H9 (cell line): ENCODE measurements around the gene MYBBP1A. TPM values are rescaled to one million over a fixed set of nuclear protein-coding genes. Genes with fewer than 3 reads are reported as not detected.

Experiments used
- DNase-seq: peaks from one replicate; pipeline ENCODE4 v3.0.0-alpha.2; 2017
- H2AFZ ChIP-seq: one replicate; pipeline ENCODE4 v1.6.1; 2013; ENCODE audit warnings: mild to moderate bottlenecking, low read length, control low read depth, moderate library complexity
- H2AK5ac ChIP-seq: 2 replicates; pipeline ENCODE4 v1.6.1; 2013; ENCODE audit warnings: low read length, control low read depth, mixed read lengths; ENCODE audit not compliant: insufficient read length
- H2BK120ac ChIP-seq: one replicate; pipeline ENCODE4 v1.6.1; 2013; ENCODE audit warnings: low read depth, mild to moderate bottlenecking, low read length, control low read depth, inconsistent platforms; ENCODE audit not compliant: poor library complexity, severe bottlenecking
- H2BK12ac ChIP-seq: 2 replicates; pipeline ENCODE4 v1.6.1; 2013; ENCODE audit warnings: low read length, control low read depth, mixed read lengths, low read depth; ENCODE audit not compliant: insufficient read length
- H2BK15ac ChIP-seq: 2 replicates; pipeline ENCODE4 v1.6.1; 2013; ENCODE audit warnings: low read depth, low read length, control low read depth
- H2BK20ac ChIP-seq: one replicate; pipeline ENCODE4 v1.6.1; 2013; ENCODE audit warnings: low read depth, mild to moderate bottlenecking, low read length, control low read depth, inconsistent platforms; ENCODE audit not compliant: poor library complexity, severe bottlenecking
- H2BK5ac ChIP-seq: 2 replicates; pipeline ENCODE4 v1.6.1; 2013; ENCODE audit warnings: low read length, control low read depth, mixed read lengths; ENCODE audit not compliant: insufficient read length
- H3K14ac ChIP-seq: 2 replicates; pipeline ENCODE4 v1.6.1; 2013; ENCODE audit warnings: low read length, control low read depth; ENCODE audit not compliant: insufficient read depth
- H3K18ac ChIP-seq: 2 replicates; pipeline ENCODE4 v1.6.1; 2013; ENCODE audit warnings: low read depth, mild to moderate bottlenecking, mixed read lengths, low read length, control low read depth; ENCODE audit not compliant: insufficient read length
- H3K23ac ChIP-seq: 2 replicates; pipeline ENCODE4 v1.6.1; 2013; ENCODE audit warnings: low read length, control low read depth, mixed read lengths, low read depth; ENCODE audit not compliant: insufficient read length
- H3K23me2 ChIP-seq: 2 replicates; pipeline ENCODE4 v1.6.1; 2013; ENCODE audit warnings: low read depth, mild to moderate bottlenecking, mixed read lengths, low read length, control low read depth; ENCODE audit not compliant: insufficient read length, poor library complexity, severe bottlenecking
- H3K27ac ChIP-seq: 2 replicates; pipeline ENCODE4 v1.5.1; 2013; ENCODE audit warnings: low read length, control low read depth, mixed read lengths, low read depth; ENCODE audit not compliant: insufficient read length
- H3K27me3 ChIP-seq: 2 replicates; pipeline ENCODE4 v1.6.1; 2013; ENCODE audit warnings: low read length, control low read depth, inconsistent platforms; ENCODE audit not compliant: insufficient read depth
- H3K4ac ChIP-seq: 2 replicates; pipeline ENCODE4 v1.6.1; 2013; ENCODE audit warnings: low read depth, mild to moderate bottlenecking, control low read depth, inconsistent platforms, low read length, moderate library complexity
- H3K4me1 ChIP-seq: 2 replicates; pipeline ENCODE4 v1.6.1; 2013; ENCODE audit warnings: low read length, control low read depth, inconsistent platforms; ENCODE audit not compliant: insufficient read depth
- H3K4me2 ChIP-seq: 2 replicates; pipeline ENCODE4 v1.6.1; 2013; ENCODE audit warnings: low read length, control low read depth, mixed read lengths; ENCODE audit not compliant: insufficient read length, insufficient read depth
- H3K56ac ChIP-seq: 2 replicates; pipeline ENCODE4 v1.6.1; 2013; ENCODE audit warnings: low read depth, mild to moderate bottlenecking, mixed read lengths, low read length, control low read depth; ENCODE audit not compliant: insufficient read length
- H3K79me1 ChIP-seq: 2 replicates; pipeline ENCODE4 v1.6.1; 2013; ENCODE audit warnings: low read depth, mild to moderate bottlenecking, moderate library complexity, low read length, control low read depth, inconsistent platforms; ENCODE audit not compliant: insufficient read depth, poor library complexity, severe bottlenecking
- H3K79me2 ChIP-seq: 2 replicates; pipeline ENCODE4 v1.6.1; 2013; ENCODE audit warnings: low read length, control low read depth, inconsistent platforms; ENCODE audit not compliant: insufficient read depth
- H3K9ac ChIP-seq: 2 replicates; pipeline ENCODE4 v1.6.1; 2013; ENCODE audit warnings: low read length, control low read depth, mixed read lengths; ENCODE audit not compliant: insufficient read length; ENCODE audit errors: extremely low read depth
- H3K9me3 ChIP-seq: one replicate; pipeline ENCODE4 v1.6.1; 2013; ENCODE audit warnings: low read depth, low read length, inconsistent platforms; ENCODE audit not compliant: control insufficient read depth
- H3T11ph ChIP-seq: one replicate; pipeline ENCODE4 v1.6.1; 2013; ENCODE audit warnings: mild to moderate bottlenecking, low read length, control low read depth, inconsistent platforms
- H4K20me1 ChIP-seq: one replicate; pipeline ENCODE4 v1.6.1; 2013; ENCODE audit not compliant: control insufficient read depth, insufficient read length, insufficient read depth
- H4K5ac ChIP-seq: 2 replicates; pipeline ENCODE4 v1.6.1; 2013; ENCODE audit warnings: low read depth, mild to moderate bottlenecking, mixed read lengths, low read length, control low read depth; ENCODE audit not compliant: insufficient read length
- H4K8ac ChIP-seq: replicated peaks from 2 replicates; pipeline ENCODE4 v1.6.1; 2013; ENCODE audit warnings: low read length, control low read depth, mixed read lengths, low read depth; ENCODE audit not compliant: insufficient read length
- H4K91ac ChIP-seq: 2 replicates; pipeline ENCODE4 v1.6.1; 2013; ENCODE audit warnings: low read depth, mild to moderate bottlenecking, moderate library complexity, mixed read lengths, low read length, control low read depth; ENCODE audit not compliant: insufficient read length
- H3K27ac Mint-ChIP-seq, 3 experiments: 2 replicates in 2 of 3; 3 replicates in 1 of 3; pipeline ENCODE4 v1.8.0; 2020 to 2021; ENCODE audit warnings: mixed read lengths in 3 of 3, mild to moderate bottlenecking in 1 of 3, moderate library complexity in 1 of 3
- H3K27me3 Mint-ChIP-seq: 2 replicates; pipeline ENCODE4 v1.8.0; 2021; ENCODE audit warnings: low read depth, mild to moderate bottlenecking, moderate library complexity, mixed read lengths
- H3K36me3 Mint-ChIP-seq, 3 experiments: 2 replicates in 2 of 3; 3 replicates in 1 of 3; pipeline ENCODE4 v1.8.0; 2020 to 2021; ENCODE audit warnings: low read depth in 3 of 3, mixed read lengths in 3 of 3; ENCODE audit not compliant: insufficient read depth in 1 of 3
- H3K4me1 Mint-ChIP-seq, 2 experiments: 2 replicates each; pipeline ENCODE4 v1.8.0; 2020; ENCODE audit warnings: mixed read lengths in 2 of 2
- H3K4me3 Mint-ChIP-seq, 2 experiments: 2 replicates in 1 of 2; 3 replicates in 1 of 2; pipeline ENCODE4 v1.8.0; 2020 to 2021; ENCODE audit warnings: mild to moderate bottlenecking in 2 of 2, mixed read lengths in 2 of 2, moderate library complexity in 1 of 2
- H3K9me3 Mint-ChIP-seq, 2 experiments: 2 replicates in 1 of 2; 3 replicates in 1 of 2; pipeline ENCODE4 v1.8.0; 2020; ENCODE audit warnings: mild to moderate bottlenecking in 2 of 2, mixed read lengths in 2 of 2, moderate library complexity in 1 of 2
- WGBS: extraction: QIAGEN DNeasy Blood & Tissue Kit; methylation state at CpG from one replicate; pipeline ENCODE4 v1.1.7; 2013; ENCODE audit warnings: missing lambda C conversion rate, low lambda C conversion rate, mixed read lengths; ENCODE audit not compliant: insufficient read length; ENCODE audit errors: extremely low coverage; 5-methylcytosine and 5-hydroxymethylcytosine counted together
- total RNA-seq: library from RNA; stranded (reverse); gene quantifications from 2 replicates; pipeline ENCODE4 v1.2.1, GENCODE V29; 2021
- TF ChIP-seq, protein P1 (sequence below): fragments of 200-600 bp; sonication (generic); conservative IDR thresholded peaks from 3 replicates; pipeline ENCODE4 v1.8.0; 2021; ENCODE audit warnings: antibody characterized with exemption, mild to moderate bottlenecking

MYBBP1A gene
- total RNA-seq, 1 experiment from 2014 or later, result 181 TPM

DNA sequence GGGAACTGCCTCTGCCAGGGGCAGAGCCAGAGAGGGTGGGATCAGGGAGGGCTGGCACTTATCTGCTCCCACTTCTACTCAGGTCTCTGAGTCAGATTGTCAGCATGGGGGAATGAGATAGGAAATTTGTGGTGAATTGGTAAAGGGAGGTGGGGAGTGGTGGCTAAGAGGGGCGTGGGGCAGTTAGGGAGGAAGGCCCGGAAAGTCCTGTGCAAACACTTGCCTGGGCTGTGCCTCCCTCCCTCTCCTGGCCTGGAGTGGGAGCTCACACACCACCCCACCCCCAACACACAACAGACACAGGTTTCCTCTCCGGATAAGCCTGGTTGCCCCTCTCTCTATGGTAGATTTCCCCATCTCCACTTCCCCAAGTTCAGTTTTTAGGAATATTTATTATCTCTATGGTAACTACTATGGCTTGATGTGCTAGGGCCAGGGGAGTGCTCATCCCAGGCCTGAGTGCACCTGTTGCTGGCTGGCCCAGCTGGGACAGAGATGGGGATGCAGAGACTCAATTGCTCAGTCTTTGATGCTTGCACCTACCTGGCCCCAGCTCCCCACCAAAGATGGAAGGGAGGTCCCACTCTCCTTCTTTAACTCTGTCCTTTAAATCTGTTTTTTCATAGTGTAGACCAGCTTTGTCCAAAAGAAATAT, 53.8 kb downstream of the MYBBP1A start:
- Histone ChIP-seq H3K23me2 (peaks cover 11% of the 10 kb centered on the region), H2BK12ac (no peak overlapping the region), H2BK5ac (no peak overlapping the region), H3K79me1 (no peaks in the 10 kb centered on the region), H3K56ac (no peak overlapping the region), H3K4me1 (no peaks in the 10 kb centered on the region), H3K9me3 (no peaks in the 10 kb centered on the region), H2BK20ac (no peak overlapping the region), H4K20me1 (no peaks in the 10 kb centered on the region), H3T11ph (no peak overlapping the region), H3K14ac (no peak overlapping the region), H2BK120ac (no peak overlapping the region), H3K27ac (no peak overlapping the region), H3K27me3 (peaks cover 22% of the 10 kb centered on the region), H3K4me2 (no peak overlapping the region), H4K5ac (no peak overlapping the region), H4K8ac (no peak overlapping the region), H2AK5ac (no peak overlapping the region), H3K18ac (no peak overlapping the region), H3K79me2 (no peaks in the 10 kb centered on the region), H3K9ac (no peak overlapping the region), H2AFZ (no peak overlapping the region), H3K4ac (no peak overlapping the region), H2BK15ac (no peak overlapping the region), H4K91ac (no peak overlapping the region), H3K23ac (no peak overlapping the region)
- Mint-ChIP-seq H3K27ac (no peak overlapping the region), H3K4me1 (peaks cover 21 to 29% of the 10 kb centered on the region in 2 experiments), H3K4me3 (0 out of 5 replicates have a peak overlapping the region, but pooled peaks of 1 of the 2 experiments have one; percentile 3), H3K36me3 (no peaks in the 10 kb centered on the region), H3K27me3 (peaks cover 67% of the 10 kb centered on the region), H3K9me3 (no peaks in the 10 kb centered on the region; a peak in 1 of 5 replicates)
- no CpG with 5 or more reads among the region's 3 CpGs for WGBS
- DNase-seq, result no peak
- TF ChIP-seq, protein P1, sequence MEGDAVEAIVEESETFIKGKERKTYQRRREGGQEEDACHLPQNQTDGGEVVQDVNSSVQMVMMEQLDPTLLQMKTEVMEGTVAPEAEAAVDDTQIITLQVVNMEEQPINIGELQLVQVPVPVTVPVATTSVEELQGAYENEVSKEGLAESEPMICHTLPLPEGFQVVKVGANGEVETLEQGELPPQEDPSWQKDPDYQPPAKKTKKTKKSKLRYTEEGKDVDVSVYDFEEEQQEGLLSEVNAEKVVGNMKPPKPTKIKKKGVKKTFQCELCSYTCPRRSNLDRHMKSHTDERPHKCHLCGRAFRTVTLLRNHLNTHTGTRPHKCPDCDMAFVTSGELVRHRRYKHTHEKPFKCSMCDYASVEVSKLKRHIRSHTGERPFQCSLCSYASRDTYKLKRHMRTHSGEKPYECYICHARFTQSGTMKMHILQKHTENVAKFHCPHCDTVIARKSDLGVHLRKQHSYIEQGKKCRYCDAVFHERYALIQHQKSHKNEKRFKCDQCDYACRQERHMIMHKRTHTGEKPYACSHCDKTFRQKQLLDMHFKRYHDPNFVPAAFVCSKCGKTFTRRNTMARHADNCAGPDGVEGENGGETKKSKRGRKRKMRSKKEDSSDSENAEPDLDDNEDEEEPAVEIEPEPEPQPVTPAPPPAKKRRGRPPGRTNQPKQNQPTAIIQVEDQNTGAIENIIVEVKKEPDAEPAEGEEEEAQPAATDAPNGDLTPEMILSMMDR, result no peak
